ENCODE measurements around the gene PRKCA. TPM values are rescaled to one million over a fixed set of nuclear protein-coding genes. Genes with fewer than 3 reads are reported as not detected.
"Not testable (repeated sequence)": the region's sequence is repeated elsewhere in the genome, so short reads cannot be mapped to it uniquely, and the experiment has no call there.

The PRKCA gene
- total RNA-seq, 2 experiments from 2014 or later, result 75.1 to 78.5 TPM

- ChIA-PET CTCF (no interaction called here), POLR2A (no interaction called here)
- Mint-ChIP-seq H3K4me1 (ENCODE audit: low read depth) (peaks cover 40% of the 10 kb centered on the region), H3K9me3 (peaks cover 5% of the 10 kb centered on the region), H3K4me3 (no peak overlapping the region), H3K36me3 (peaks cover 14% of the 10 kb centered on the region), H3K27ac (no peak overlapping the region), H3K27me3 (no peaks in the 10 kb centered on the region)
- intact Hi-C loops (cut with micrococcal nuclease), result no loop called here
- no peak for DNase-seq
Observed at GRCh38 chr17:66476014-66476413, 173.6 kb downstream of the PRKCA start.

- Mint-ChIP-seq H3K9me3 (peaks cover 5% of the 10 kb centered on the region), H3K4me3 (no peak overlapping the region), H3K27me3 (no peaks in the 10 kb centered on the region), H3K27ac (no peak overlapping the region), H3K36me3 (peaks cover 16% of the 10 kb centered on the region), H3K4me1 (ENCODE audit: low read depth) (peaks cover 27% of the 10 kb centered on the region)
- POLR2A ChIA-PET, result no interaction called here
- no peak for DNase-seq
- intact Hi-C loops (cut with micrococcal nuclease), result no loop called here
- CTCF ChIA-PET, result no interaction called here
Observed at GRCh38 chr17:66477615-66478283, 175.3 kb downstream of the PRKCA start.

GRCh38 chr17:66479230-66479889 is 176.9 kb downstream of the PRKCA start:
- H3K27ac Mint-ChIP-seq; intact Hi-C loops (cut with micrococcal nuclease); DNase-seq; H3K9me3 Mint-ChIP-seq; POLR2A ChIA-PET; H3K4me3 Mint-ChIP-seq; H3K27me3 Mint-ChIP-seq: not testable (repeated sequence)
- CTCF ChIA-PET, result interaction anchor here (1.0 kb wide), 1 partner anchor 17 kb away, joined by 3 read pairs; no protein-coding TSS in a partner anchor
- Mint-ChIP-seq H3K4me1 (ENCODE audit: low read depth) (peaks cover 27% of the 10 kb centered on the region), H3K36me3 (peaks cover 16% of the 10 kb centered on the region)

- intact Hi-C loops (cut with micrococcal nuclease), result no loop called here
- Mint-ChIP-seq H3K9me3 (peaks cover 5% of the 10 kb centered on the region), H3K36me3 (peaks cover 17% of the 10 kb centered on the region), H3K27ac (no peak overlapping the region), H3K27me3 (no peaks in the 10 kb centered on the region), H3K4me1 (ENCODE audit: low read depth) (peaks cover 22% of the 10 kb centered on the region), H3K4me3 (no peak overlapping the region)
- CTCF ChIA-PET, result no interaction called here
- POLR2A ChIA-PET, result no interaction called here
- DNase-seq, result no peak
Observed at GRCh38 chr17:66480243-66480642, 177.8 kb downstream of the PRKCA start.

GRCh38 chr17:66480802-66481201 is 178.4 kb downstream of the PRKCA start:
- Mint-ChIP-seq H3K4me3 (no peak overlapping the region), H3K27me3 (no peaks in the 10 kb centered on the region), H3K36me3 (peaks cover 17% of the 10 kb centered on the region), H3K27ac (no peak overlapping the region), H3K9me3 (peaks cover 5% of the 10 kb centered on the region), H3K4me1 (ENCODE audit: low read depth) (peaks cover 23% of the 10 kb centered on the region)
- ChIA-PET POLR2A (no interaction called here), CTCF (no interaction called here)
- intact Hi-C loops (cut with micrococcal nuclease), result no loop called here
- DNase-seq, result no peak

GRCh38 chr17:66481271-66481670 is 178.9 kb downstream of the PRKCA start:
- POLR2A ChIA-PET, result no interaction called here
- H3K4me3 Mint-ChIP-seq, result no peak overlapping the region
- CTCF ChIA-PET, result no interaction called here
- H3K9me3 Mint-ChIP-seq, result peaks cover 5% of the 10 kb centered on the region
- no peaks in the 10 kb centered on the region for H3K27me3 Mint-ChIP-seq
- peaks cover 23% of the 10 kb centered on the region for H3K4me1 Mint-ChIP-seq (ENCODE audit: low read depth)
- intact Hi-C loops (cut with micrococcal nuclease), result no loop called here
- H3K27ac Mint-ChIP-seq, result no peak overlapping the region
- DNase-seq, result no peak
- H3K36me3 Mint-ChIP-seq, result peaks cover 17% of the 10 kb centered on the region

- ChIA-PET CTCF (interaction anchor here (0.6 kb wide), 1 partner anchor 275 kb away, joined by 3 read pairs; no protein-coding TSS in a partner anchor), POLR2A (no interaction called here)
- Mint-ChIP-seq H3K36me3 (peaks cover 9% of the 10 kb centered on the region), H3K27me3 (no peaks in the 10 kb centered on the region), H3K4me1 (ENCODE audit: low read depth) (peaks cover 43% of the 10 kb centered on the region), H3K4me3 (no peak overlapping the region), H3K9me3 (peaks cover 3% of the 10 kb centered on the region), H3K27ac (no peak overlapping the region)
- DNase-seq, result no peak
- intact Hi-C loops (cut with micrococcal nuclease), result no loop called here
Observed at GRCh38 chr17:66483906-66484305, 181.5 kb downstream of the PRKCA start.

- Mint-ChIP-seq H3K36me3 (peaks cover 7% of the 10 kb centered on the region), H3K9me3 (no peaks in the 10 kb centered on the region), H3K4me1 (ENCODE audit: low read depth) (peaks cover 50% of the 10 kb centered on the region), H3K27ac (no peak overlapping the region), H3K27me3 (no peaks in the 10 kb centered on the region), H3K4me3 (no peak overlapping the region)
- intact Hi-C loops (cut with micrococcal nuclease), result no loop called here
- ChIA-PET CTCF (interaction anchor here (0.8 kb wide), 1 partner anchor 230 kb away, joined by 3 read pairs; no protein-coding TSS in a partner anchor), POLR2A (no interaction called here)
- DNase-seq, result no peak
Observed at GRCh38 chr17:66485309-66485947, 183.0 kb downstream of the PRKCA start.

- Mint-ChIP-seq H3K27me3 (no peaks in the 10 kb centered on the region), H3K4me1 (ENCODE audit: low read depth) (peaks cover 61% of the 10 kb centered on the region), H3K9me3 (no peaks in the 10 kb centered on the region), H3K36me3 (peaks cover 8% of the 10 kb centered on the region), H3K4me3 (no peak overlapping the region), H3K27ac (no peak overlapping the region)
- ChIA-PET POLR2A (no interaction called here), CTCF (interaction anchor here (0.9 kb wide), 1 partner anchor 80 kb away, joined by 3 read pairs; no protein-coding TSS in a partner anchor)
- intact Hi-C loops (cut with micrococcal nuclease), result no loop called here
- no peak for DNase-seq
Observed at GRCh38 chr17:66487121-66487520, 184.7 kb downstream of the PRKCA start.

GRCh38 chr17:66487981-66488468 is 185.6 kb downstream of the PRKCA start:
- H3K4me1 Mint-ChIP-seq (ENCODE audit: low read depth), result peaks cover 68% of the 10 kb centered on the region
- no peak overlapping the region for H3K27ac Mint-ChIP-seq
- no peak for DNase-seq
- H3K36me3 Mint-ChIP-seq, result peaks cover 8% of the 10 kb centered on the region
- H3K4me3 Mint-ChIP-seq, result no peak overlapping the region
- ChIA-PET POLR2A (no interaction called here), CTCF (interaction anchor here (0.6 to 1.0 kb wide), 2 partner anchors 12 to 79 kb away, joined by 3 read pairs; no protein-coding TSS in a partner anchor)
- H3K27me3 Mint-ChIP-seq, result no peaks in the 10 kb centered on the region
- no peaks in the 10 kb centered on the region for H3K9me3 Mint-ChIP-seq
- intact Hi-C loops (cut with micrococcal nuclease), result no loop called here

GRCh38 chr17:66488864-66489263 is 186.5 kb downstream of the PRKCA start:
- POLR2A ChIA-PET, result no interaction called here
- no peaks in the 10 kb centered on the region for H3K9me3 Mint-ChIP-seq
- no peak for DNase-seq
- H3K36me3 Mint-ChIP-seq, result peaks cover 8% of the 10 kb centered on the region
- no peak overlapping the region for H3K27ac Mint-ChIP-seq
- CTCF ChIA-PET, result interaction anchor here (0.6 to 1.0 kb wide), 2 partner anchors 11 to 78 kb away, joined by 3 read pairs; no protein-coding TSS in a partner anchor
- H3K4me3 Mint-ChIP-seq, result no peak overlapping the region
- peaks cover 73% of the 10 kb centered on the region for H3K4me1 Mint-ChIP-seq (ENCODE audit: low read depth)
- no peaks in the 10 kb centered on the region for H3K27me3 Mint-ChIP-seq
- intact Hi-C loops (cut with micrococcal nuclease), result no loop called here

GRCh38 chr17:66489576-66489975 is 187.2 kb downstream of the PRKCA start:
- POLR2A ChIA-PET; H3K4me3 Mint-ChIP-seq; intact Hi-C loops (cut with micrococcal nuclease); H3K27ac Mint-ChIP-seq; DNase-seq; H3K27me3 Mint-ChIP-seq; H3K9me3 Mint-ChIP-seq; CTCF ChIA-PET: not testable (repeated sequence)
- Mint-ChIP-seq H3K36me3 (peaks cover 11% of the 10 kb centered on the region), H3K4me1 (ENCODE audit: low read depth) (peaks cover 77% of the 10 kb centered on the region)
